GM19239 (cell line): ENCODE data around the gene NONO.
"Not testable (repeated sequence)": the region's sequence is repeated elsewhere in the genome, so short reads cannot be mapped to it uniquely, and the experiment has no call there.

Experiments
- DNase-seq: peaks from one replicate; pipeline ENCODE4 v3.0.0; 2011; ENCODE audit warnings: low spot score; ENCODE audit not compliant: insufficient read length
- FAIRE-seq: peaks from 2 replicates; lab custom pipeline; 2011; peaks lifted over from hg19 to GRCh38; lab: Jason Lieb, UNC

NONO gene, protein sequence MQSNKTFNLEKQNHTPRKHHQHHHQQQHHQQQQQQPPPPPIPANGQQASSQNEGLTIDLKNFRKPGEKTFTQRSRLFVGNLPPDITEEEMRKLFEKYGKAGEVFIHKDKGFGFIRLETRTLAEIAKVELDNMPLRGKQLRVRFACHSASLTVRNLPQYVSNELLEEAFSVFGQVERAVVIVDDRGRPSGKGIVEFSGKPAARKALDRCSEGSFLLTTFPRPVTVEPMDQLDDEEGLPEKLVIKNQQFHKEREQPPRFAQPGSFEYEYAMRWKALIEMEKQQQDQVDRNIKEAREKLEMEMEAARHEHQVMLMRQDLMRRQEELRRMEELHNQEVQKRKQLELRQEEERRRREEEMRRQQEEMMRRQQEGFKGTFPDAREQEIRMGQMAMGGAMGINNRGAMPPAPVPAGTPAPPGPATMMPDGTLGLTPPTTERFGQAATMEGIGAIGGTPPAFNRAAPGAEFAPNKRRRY

DNA sequence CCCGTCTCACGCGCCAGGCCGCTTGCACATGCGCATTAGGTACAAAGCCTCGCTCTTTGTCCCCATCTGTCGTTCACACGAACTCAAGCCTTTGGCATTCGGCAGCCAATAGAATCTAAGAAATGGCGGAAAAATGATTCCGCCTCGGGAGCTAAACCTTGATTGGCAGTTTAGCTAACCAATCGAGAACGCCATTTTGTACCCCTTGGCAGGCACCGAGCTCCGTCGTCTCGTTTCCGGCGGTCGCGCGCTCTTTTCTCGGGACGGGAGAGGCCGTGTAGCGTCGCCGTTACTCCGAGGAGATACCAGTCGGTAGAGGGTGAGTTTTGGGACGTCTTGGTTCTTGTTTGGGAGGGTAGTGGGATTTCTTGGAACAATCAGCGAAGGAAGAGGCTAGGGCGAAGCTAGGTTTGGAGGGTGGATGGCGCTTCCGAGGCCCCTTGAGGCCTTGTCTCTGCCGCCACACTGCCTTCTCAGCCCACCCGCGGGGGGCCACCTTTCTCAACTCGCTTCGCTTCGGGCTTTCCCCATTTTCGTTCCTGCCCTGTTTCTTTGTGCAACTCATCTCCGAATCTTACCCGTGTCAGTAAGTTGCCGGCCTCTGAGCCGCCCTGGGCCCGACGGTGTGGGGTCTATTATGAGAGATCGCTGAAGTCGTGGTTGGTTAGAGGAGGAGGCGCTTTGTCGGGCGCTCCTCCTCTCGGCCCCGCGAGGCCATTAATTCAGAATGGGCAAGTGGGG lies at the start of gene NONO:
TSS of gene NONO (plus strand) at position 233 of the 741 bp plus-strand sequence. CDS start 7,003 bp downstream, outside the sequence.
- peak; percentile 98 for FAIRE-seq
- peak; percentile 40 for DNase-seq

DNA sequence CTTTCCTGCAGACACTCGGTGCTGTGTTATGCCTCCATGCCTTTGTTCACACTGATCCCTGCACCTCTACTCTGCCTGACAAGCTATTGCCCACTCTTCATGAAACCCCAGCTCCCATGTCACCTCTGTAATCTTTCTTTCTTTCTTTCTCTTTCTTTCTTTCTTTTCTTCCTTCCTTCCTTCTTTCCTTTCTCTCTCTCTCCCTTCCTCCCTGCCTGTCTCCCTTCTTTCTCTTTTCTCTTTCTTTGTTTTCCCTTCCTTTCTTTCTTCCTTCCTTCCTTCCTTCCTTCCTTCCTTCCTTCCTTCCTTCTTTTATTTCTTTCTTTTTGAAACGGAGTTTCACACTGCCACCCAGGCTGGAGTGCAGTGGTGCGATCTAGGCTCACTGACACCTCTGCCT lies 48.0 kb upstream of the NONO start:
- FAIRE-seq (no peak), DNase-seq (no peak)

DNA sequence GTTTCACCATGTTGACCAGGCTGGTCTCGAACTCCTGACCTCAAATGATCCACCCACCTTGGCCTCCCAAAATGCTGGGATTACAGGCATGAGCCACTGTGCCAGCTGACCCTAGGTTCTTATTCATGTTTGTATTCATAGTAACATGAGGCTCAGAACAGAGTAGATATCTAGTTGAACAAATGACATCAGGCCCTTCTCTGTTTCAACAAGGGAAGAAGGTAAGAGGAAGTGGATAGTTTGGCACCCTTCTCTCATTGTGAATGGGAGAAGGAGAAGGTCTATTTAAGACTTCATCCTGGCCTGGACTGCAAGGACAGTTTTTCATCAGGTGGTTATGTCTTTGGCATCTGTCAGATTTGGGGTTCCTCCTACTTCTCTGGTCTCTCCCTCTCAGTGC lies 46.6 kb upstream of the NONO start:
- DNase-seq (no peak), FAIRE-seq (no peak)

DNA sequence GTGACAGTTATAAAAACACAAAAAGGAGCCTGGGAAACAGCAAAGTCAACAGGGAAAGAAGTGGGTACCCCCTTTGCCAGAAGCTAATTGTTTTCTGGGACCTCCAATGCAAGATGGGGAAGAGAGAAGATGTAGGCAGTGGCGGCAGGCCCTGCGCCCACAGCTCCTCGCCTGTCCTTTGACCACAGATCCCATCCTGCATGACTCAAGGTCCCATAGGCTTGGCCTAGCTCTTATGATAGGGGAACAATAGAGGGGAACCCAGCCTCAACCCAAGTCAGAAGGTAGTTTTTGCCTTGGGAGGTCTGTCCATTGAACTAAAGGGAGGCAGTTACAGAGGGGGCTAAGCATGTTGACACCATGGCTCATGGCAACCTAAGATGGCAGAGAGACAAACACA lies 43.7 kb upstream of the NONO start:
- DNase-seq (no peak), FAIRE-seq (no peak)

DNA sequence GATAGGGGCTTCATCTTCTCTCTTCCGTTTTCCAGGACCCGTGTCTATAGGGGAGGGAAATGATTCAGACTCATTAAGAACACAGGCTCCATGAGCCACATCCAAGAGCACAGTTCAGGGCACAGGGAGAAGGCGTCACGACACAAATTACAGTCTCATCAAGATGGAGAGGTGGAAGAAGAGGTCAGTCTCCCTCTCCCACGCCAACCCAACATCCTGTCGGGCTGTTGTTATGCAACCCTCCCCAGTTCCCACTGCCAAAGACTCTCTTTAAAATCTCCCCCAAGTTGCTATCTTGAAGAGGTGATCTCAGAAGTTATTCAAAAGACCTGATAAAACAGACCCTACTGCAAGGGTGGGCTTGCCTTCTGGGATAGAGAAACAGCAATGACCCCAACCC lies 42.1 kb upstream of the NONO start:
- FAIRE-seq (no peak), DNase-seq (no peak)

DNA sequence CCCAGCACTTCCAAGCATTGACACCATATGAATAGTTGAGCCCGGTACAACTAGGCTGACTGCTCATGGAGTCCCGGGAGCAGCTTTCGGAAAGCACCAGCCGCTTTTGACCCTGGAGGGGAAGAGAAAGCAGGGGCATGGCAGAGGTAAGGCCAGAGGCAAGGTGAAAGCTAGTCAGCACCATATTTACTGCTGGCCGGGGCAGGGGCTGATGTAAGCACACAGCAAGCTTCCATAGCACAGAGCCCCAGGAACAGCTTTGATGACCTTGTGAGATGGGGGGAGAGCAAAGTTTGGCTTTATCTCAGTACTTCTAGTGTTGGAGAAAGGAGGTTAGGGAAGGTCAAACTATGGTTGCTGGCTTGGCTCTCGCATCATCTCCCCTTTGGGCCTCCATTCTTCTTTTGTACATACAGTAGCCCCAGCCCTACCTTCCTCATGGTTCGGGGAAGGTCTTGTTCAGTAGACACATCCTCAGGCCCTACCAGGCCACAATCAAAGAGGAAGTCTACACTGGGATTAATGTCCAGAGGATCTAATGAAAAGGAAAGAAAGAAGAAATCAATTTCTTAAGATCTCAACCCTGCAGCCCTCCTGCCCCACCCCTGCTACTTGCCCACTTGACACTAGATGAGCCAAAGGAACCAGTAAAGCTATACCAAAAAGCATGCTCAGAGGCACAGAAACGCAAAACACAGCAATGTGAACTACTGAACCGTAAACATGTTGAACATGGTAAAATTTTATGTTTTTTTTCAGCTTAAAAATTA lies 38.9 kb upstream of the NONO start:
- no peak for DNase-seq
- FAIRE-seq = no peak

DNA sequence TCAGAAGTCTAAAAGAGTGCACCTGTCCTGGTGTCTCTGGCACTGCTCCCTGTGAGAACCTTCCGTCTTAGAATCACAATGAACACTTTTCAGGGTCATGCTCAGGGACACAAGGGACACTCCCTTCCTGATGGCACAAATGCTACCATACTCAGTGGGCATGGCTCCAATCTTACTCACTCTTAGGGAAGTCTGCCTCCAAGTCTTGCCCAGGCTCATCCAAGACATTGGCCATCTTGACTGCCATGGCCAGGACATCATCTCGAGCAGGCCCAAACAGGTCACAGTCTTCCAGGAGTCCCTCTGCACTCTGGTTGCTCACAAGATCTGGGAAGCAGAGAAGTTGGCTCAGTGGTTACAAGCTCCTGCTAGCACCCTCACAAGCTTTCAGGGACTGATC lies 38.3 kb upstream of the NONO start:
- DNase-seq (no peak), FAIRE-seq (no peak)

DNA sequence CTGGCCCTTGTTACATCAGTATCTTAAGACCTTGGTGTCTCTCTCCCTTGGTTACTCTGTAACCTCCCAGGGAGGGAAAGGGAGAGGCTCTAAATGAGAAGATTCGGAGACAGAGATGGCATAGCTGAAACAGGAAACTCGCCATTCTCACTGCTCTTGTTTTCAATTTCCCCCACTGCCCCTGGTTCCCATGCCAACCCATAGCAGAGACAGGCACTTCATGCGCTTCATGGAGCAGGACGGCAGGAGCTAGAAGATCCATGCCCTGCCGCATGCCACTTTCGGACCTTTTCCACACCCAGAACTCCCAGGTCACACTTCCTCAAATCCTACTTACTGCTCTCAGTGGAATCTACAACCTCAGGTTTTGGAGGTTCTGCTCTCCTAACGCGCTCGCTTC lies 32.6 kb upstream of the NONO start:
- FAIRE-seq = peak; percentile 65
- DNase-seq = no peak

DNA sequence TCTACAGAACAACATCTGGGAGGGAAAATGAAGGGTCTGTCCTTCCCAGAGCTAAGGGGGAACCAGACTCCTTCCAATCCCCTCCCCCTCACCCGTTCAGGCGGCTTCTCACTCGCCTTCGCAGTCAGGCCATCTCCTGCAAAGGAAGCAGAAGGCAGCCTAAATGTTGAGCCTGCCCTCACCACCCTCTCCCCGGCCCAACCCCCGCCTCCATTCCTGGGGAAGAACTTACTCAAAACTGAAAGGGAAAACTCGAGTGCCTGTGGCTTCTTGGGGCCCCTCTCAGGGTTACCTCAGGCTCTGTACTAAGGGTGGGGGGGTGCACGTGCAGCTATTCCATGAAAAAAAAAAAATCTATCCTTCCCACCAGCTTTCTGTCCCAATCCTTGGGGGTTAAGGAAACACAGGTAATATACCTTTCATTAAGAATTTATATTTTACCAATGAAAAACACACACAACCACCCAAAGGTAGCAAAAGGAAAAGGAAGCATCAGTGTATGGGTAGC lies 31.9 kb upstream of the NONO start:
- FAIRE-seq (peak; percentile 90), DNase-seq (no peak)

DNA sequence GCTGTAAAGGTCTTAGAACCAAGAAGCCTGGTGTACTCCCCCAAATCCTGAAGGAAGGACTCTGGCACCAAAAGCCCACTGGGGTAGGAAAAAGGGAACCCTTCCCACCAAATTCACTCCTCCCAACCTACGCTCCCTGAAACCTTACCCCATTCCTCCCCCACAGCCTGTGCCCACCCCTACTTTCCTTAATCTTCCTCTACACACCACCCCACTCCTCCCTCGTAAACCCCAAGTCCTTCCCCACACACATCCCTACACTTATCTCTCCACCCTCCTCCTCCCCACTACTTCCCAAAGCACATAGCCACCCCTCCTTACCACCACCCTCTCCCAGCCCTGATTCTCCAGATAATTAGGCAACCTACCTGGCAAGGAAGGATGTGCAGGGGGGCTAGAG lies 31.2 kb upstream of the NONO start:
- no peak for DNase-seq
- FAIRE-seq = peak; percentile 65

DNA sequence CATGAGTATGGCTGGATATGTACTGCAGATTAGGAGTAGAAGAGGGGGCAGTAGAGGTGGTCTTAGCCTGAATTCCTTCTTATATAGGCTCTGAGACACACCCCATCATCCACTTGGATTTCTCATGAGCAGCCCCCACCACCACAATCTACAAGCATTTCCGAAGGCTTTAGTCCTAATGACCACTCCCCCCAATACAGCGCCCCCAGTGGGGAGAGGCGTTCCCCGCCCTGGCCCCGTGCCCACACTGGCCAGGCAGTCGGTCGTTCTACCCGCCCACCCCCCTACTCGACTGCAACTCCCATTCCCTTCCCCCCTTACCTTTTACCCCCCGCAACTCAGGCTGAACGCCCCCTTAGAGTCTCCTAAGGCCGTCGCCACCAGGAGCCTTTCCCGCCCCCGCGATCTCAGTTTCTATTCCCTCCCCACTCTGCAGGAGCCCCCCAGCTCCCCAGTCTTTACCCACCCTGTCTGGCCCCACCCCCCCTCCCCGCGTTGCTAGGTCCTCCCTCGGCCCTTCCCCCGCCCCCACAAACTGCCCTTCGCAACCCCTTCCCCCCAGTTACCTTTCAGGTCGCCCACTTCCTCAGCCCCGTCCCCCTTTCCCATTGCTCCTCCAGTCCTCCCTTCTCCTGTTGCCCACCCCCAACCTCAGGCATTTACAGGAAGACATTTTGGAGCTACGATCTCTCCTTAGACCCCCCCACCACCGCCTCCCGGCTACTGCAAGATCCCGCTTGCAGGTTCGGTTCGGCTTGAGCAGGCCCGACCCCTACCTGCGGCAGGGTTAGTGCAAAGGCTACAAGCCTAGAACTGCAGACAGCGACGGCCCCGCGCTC lies 30.0 kb upstream of the NONO start:
- FAIRE-seq (peak; percentile 87), DNase-seq (no peak)

DNA sequence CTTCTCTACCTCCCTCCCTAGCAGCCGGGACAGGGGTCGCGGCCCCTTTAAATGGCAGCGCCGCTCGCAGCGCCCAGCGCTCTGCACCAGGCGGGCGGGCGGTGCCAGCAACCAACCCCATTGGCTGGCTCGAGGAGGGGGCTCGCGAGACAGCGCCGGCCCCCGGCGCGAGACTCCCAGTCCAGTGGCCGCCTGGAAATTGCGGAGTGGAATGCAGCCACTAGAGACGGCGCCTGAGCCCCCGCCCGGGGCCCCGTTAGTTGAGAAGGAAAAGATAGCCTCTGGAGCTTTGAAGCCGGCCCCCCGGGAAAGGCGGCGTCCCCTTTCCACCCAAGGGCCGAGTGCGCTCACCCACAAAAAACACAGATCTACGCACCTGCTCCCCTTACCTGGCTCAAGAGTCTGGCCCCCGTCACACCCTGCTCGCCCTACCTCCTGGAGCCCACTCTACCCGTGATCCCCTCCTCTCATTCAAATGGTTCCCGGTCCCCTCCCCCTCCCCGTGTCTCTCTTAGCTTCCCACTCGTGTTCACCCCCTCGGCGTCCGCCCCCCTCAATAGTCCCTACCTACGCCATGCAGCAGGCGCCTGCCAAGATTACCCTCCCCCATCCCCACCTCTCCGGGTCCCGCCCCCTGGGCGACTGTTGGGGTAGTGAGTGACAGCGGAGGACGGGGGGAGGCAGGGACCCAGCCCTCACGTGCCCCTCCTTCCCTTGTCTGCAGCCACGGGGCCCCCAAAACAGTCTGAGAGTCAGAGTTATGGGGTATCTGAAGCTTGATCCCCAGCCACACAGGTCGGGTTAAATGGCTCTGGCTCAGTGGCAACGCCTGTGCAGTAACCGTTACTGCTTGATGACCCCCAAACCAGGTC lies 29.1 kb upstream of the NONO start, which contains the start of gene ZMYM3:
TSS of gene ZMYM3 (minus strand) at position 49 of the 872 bp plus-strand sequence. CDS start 885 bp downstream, outside the sequence.
- FAIRE-seq (peak; percentile 96), DNase-seq (peak; percentile 62)

DNA sequence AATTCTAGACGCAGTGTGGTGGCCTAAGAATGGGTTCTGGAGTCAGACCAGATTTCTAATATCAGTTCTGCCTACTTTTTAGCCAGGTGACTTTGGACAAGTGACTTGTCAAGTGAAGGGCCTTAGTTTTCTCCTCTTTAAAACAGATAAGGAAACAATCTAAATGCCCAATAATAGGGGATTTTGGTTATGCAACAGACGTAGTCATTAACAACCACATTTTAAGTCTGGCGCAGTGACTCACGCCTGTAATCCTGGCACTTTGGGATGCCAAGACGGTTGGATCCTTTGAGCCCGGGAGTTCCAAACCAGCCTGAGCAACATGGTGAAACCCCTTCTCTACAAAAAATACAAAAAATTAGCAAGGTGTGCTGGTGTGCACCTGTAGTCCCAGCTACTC lies 27.4 kb upstream of the NONO start:
- FAIRE-seq (no peak), DNase-seq (no peak)

DNA sequence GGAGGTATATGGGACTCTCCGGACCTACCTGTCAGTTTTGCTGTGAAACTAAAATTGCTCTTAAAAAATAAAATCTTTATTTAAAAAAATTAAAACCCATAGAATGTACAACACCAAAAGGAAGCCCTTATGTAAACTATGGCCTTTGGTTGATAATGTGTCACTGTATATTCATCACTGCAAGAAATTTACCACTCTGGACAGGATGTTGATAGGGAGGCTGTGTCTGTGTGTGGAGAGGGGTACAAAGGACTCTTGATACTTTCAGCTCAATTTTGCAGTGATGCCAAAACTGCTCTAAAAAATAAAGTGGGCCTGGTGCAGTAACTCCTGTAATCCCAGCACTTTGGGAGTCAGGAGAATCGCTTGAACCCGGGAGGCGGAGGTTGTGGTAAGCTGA lies 26.6 kb upstream of the NONO start:
- no peak for DNase-seq
- FAIRE-seq = no peak

DNA sequence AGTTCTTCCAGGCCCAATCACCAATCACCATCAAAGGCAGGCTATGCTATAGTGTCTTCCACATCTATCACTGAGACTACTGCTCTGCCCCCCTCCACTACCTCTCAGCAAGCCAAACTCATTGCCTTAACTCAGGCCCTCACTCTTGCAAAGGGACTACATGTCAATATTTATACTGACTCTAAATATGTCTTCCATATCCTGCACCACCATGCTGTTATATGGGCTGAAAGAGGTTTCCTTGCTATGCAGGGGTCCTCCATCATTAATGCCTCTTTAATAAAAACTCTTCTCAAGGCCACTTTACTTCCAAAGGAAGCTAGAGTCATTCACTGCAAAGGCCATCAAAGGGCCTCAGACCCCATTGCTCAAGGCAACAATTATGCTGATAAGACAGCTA lies 14.8 kb upstream of the NONO start:
- DNase-seq, FAIRE-seq: not testable (repeated sequence)

DNA sequence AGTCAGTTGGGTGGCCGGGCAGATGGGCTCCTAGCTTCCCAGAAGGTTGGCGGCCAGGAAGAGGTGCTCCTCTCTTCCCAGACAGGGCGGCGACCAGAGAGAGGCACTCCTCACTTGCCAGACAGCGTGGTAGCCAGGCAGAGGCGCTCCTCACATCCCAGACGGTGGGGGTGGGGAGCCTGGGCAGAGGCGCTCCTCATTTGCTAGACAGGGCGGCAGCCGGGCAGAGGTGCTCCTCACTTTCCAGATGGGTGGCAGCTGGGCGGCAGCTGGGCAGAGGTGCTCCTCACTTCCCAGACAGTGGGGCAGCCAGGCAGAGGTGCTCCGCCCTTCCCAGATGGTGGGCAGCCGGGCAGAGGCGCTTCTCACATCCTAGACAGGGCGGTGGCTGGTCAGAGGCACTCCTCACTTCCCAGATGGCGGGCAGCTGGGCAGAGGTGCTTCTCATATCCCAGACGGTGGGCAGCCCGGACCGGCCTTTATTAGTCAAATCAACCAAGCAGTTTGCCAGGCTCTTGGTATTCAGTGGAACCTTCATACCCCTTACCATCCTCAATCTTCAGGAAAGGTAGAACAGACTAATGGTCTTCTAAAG lies 13.5 kb upstream of the NONO start:
- DNase-seq (no peak), FAIRE-seq (no peak)

DNA sequence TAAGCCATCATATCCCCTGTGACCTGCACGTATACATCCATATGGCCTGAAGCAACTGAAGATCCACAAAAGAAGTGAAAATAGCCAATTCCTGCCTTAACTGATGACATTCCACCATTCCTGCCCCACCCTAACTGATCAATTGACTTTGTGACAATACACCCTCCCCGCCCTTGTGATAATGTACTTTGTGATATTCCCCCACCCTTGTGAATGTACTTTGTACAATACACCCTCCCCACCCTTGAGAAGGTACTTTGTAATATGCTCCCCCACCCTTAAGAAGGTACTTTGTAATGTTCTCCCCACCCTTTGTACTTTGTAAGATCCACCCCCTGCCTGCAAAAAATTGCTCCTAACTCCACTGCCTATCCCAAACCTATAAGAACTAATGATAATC lies 11.1 kb upstream of the NONO start:
- FAIRE-seq, DNase-seq: not testable (repeated sequence)

DNA sequence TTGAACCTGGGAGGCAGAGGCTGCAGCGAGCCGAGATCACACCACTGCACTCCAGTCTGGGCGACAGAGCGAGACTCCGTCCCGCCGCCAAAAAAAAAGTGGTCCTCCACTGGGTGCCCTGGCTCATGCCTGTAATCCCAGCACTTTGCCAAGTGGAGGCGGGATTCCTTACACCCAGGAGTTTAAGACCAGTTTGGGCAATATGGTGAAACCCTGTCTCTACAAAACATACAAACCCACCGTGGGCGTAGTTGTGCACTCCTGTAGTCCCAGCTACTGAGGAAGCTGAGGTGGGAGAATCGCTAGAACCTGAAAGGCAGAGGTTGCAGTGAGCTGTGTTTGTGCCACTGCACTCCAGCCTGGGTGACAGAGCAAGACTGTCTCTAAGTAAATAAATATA lies 2.1 kb upstream of the NONO start:
- not testable (repeated sequence) for DNase-seq, FAIRE-seq
